ENCODE results near the gene SNX15. TPM values are rescaled to one million over a fixed set of nuclear protein-coding genes. Genes with fewer than 3 reads are reported as not detected.

Gene SNX15
- total RNA-seq, 1 donor from 2014 or later, result 15.5 TPM

DNA sequence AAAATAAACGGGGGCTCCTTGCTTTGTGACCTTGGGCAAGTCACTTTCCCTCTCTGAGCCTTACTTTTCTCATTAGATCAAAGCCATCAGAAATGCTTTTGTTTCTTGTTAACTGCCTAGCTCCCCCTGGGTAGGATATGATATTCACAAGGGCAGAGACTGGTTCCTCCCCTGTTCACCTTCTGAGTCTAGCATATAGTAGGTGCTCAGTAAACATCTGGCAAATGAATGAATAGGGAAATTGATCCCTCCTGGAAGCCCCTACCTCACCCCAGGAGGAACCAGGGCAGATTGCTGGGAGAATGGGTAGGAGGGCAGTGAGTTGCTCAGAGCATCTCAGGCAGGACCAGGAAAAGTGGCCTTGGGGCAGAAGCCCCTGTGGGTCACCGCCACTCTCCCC lies 7.2 kb downstream of the SNX15 start:
- FAIRE-seq, result no peak
- TF ChIP-seq, protein P1, sequence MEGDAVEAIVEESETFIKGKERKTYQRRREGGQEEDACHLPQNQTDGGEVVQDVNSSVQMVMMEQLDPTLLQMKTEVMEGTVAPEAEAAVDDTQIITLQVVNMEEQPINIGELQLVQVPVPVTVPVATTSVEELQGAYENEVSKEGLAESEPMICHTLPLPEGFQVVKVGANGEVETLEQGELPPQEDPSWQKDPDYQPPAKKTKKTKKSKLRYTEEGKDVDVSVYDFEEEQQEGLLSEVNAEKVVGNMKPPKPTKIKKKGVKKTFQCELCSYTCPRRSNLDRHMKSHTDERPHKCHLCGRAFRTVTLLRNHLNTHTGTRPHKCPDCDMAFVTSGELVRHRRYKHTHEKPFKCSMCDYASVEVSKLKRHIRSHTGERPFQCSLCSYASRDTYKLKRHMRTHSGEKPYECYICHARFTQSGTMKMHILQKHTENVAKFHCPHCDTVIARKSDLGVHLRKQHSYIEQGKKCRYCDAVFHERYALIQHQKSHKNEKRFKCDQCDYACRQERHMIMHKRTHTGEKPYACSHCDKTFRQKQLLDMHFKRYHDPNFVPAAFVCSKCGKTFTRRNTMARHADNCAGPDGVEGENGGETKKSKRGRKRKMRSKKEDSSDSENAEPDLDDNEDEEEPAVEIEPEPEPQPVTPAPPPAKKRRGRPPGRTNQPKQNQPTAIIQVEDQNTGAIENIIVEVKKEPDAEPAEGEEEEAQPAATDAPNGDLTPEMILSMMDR (IDR thresholded peaks at IDR 0.05; ENCODE audit: insufficient read depth, low read length, severe bottlenecking), result no peak
- peaks cover 18% of the 10 kb centered on the region for H3K36me3 ChIP-seq (ENCODE audit: control insufficient read depth, insufficient read depth, low read length)

DNA sequence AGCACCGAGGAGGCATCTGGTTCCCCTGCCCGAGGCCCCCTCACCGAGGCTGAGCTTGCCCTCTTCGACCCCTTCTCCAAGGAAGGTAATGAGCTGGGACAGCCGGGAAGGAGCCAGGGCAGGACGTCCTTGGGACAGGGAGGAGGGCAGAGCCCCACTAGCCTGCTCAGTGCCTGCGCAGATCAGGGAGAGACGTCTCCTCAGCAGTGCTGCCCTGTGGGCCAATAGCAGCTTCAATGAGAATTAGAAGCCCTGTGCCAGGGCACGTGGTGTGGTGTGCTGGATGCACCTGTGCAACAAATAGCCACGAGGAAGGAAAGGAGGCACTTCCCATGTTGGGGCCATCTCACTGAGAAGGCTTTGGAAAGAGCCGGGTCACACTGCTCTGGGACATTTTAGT lies 8.3 kb downstream of the SNX15 start:
- TF ChIP-seq, protein P1 (IDR thresholded peaks at IDR 0.05; ENCODE audit: insufficient read depth, low read length, severe bottlenecking), result no peak
- FAIRE-seq, result no peak
- H3K36me3 ChIP-seq (ENCODE audit: control insufficient read depth, insufficient read depth, low read length), result peaks cover 20% of the 10 kb centered on the region

More for the DNA sequence above, 7.2 kb downstream of the SNX15 start:
- no peak for DNase-seq (ENCODE audit: low read depth)
- Histone ChIP-seq H3K4me3 (ENCODE audit: low read depth, low read length) (no peak overlapping the region), H3K27me3 (ENCODE audit: control insufficient read depth, insufficient read depth, low read length) (no peaks in the 10 kb centered on the region)

DNA sequence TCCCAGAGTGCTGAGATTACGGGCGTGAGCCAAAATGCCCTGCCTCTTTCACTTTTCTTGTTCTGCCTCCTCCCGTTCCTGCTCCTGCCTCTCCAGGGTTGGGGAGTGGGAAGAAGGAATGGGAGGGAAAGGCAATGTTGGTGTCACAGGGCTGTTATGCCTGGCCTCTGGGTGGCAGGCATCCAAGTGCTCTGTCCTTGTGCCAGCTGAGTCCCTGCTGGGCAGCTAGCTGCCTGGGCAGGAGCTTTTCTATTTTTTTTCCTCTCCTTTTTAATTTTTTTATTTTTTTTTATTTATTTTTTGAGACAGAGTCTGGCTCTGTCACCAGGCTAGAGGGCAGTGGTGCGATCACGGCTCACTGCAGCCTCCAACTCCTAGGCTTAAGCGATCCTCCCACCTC lies 9.7 kb downstream of the SNX15 start:
- Histone ChIP-seq H3K36me3 (ENCODE audit: control insufficient read depth, insufficient read depth, low read length) (peaks cover 20% of the 10 kb centered on the region), H3K27me3 (ENCODE audit: control insufficient read depth, insufficient read depth, low read length) (no peaks in the 10 kb centered on the region), H3K4me3 (ENCODE audit: low read depth, low read length) (no peak overlapping the region)
- TF ChIP-seq, protein P1 (IDR thresholded peaks at IDR 0.05; ENCODE audit: insufficient read depth, low read length, severe bottlenecking), result no peak
- FAIRE-seq, result no peak
- DNase-seq (ENCODE audit: low read depth), result no peak

More for the DNA sequence above, 8.3 kb downstream of the SNX15 start:
- no peaks in the 10 kb centered on the region for H3K27me3 ChIP-seq (ENCODE audit: control insufficient read depth, insufficient read depth, low read length)
- DNase-seq (ENCODE audit: low read depth), result no peak
- H3K4me3 ChIP-seq (ENCODE audit: low read depth, low read length), result no peak overlapping the region

DNA sequence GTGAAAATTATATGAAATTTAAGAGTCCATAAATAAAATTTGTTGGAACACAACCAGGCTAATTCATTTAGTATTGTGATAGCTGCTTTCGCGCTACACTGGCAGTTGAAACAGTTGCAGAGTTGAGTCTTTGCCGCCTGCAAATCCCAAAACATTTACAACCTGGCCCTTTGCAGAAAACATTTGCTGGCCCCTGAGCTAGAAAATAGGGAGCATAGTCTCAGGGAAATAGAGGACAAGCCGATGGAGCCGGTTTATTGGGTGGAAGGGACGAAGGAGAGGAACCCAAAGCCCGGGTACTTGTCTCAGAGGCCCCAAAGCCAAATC lies 13.2 kb downstream of the SNX15 start:
- DNase-seq (ENCODE audit: low read depth) (no peak), FAIRE-seq (no peak)
- Histone ChIP-seq H3K4me3 (ENCODE audit: low read depth, low read length) (peak overlapping the region; percentile 71), H3K27me3 (ENCODE audit: control insufficient read depth, insufficient read depth, low read length) (no peaks in the 10 kb centered on the region), H3K36me3 (ENCODE audit: control insufficient read depth, insufficient read depth, low read length) (peaks cover 11% of the 10 kb centered on the region)
- TF ChIP-seq, protein P1 (IDR thresholded peaks at IDR 0.05; ENCODE audit: insufficient read depth, low read length, severe bottlenecking), result no peak

DNA sequence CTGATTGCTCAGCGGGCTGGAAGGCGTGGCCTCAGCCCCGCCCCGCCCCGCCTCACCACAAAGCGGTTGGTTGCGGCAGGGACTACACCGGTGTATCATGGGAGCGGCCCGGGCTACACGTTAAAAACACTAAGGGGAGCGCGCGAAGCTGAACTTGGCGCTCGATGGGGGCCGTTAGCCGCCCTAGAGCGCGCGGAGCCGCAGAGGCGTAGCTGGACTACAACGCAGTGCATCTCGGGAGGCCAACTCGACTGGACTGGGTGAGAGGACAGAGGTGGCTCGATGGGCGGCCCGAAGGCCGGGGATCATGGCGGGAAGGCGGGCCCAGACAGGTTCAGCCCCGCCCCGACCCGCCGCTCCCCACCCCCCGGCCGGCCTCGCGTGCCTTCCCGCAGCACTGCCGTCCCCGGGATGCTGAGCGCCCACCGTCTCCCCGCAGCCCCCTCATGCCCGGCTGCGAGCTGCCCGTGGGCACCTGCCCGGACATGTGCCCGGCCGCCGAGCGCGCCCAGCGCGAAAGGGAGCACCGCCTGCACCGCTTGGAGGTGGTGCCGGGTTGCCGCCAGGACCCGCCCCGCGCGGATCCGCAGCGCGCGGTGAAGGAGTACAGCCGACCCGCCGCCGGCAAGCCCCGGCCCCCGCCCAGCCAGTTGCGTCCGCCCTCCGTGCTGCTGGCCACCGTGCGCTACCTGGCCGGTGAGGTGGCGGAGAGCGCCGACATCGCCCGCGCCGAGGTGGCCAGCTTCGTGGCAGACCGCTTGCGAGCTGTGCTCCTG lies 13.8 kb downstream of the SNX15 start, which contains the start of gene SAC3D1:
Gene SAC3D1 (plus strand): TSS at position 364 of the 776 bp plus-strand sequence. CDS start 83 bp downstream, at position 447.
- TF ChIP-seq, protein P1 (IDR thresholded peaks at IDR 0.05; ENCODE audit: insufficient read depth, low read length, severe bottlenecking), result no peak
- peak; percentile 85 for DNase-seq (ENCODE audit: low read depth)
- Histone ChIP-seq H3K4me3 (ENCODE audit: low read depth, low read length) (peak within 1 kb of the TSS; percentile 71), H3K27me3 (ENCODE audit: control insufficient read depth, insufficient read depth, low read length) (no peaks in the 10 kb centered on the region), H3K36me3 (ENCODE audit: control insufficient read depth, insufficient read depth, low read length) (peaks cover 9% of the 10 kb centered on the region)
- FAIRE-seq, result no peak

Data from bronchial epithelial cell (primary cell).